ENCODE data around the gene EPS8.

EPS8 gene

DNA sequence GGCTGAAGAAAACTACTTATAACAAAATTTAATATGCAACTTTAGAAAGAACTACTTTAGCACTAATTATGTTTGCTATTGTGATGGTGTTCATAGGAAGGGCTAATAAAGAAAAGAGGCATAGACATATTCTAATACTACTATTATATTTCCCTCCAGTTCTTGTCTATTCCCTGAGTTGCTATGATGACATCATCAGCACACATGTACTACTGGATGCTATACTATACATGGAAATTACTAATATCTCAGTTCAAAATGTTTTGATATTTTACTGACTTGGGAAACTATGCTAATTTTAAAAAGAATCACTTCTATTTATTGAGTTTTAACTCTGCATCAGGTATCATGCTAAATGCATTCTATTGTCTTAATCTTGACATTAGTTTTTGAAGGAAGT, 101.6 kb downstream of the EPS8 start:
- DNase-seq = no peak

DNA sequence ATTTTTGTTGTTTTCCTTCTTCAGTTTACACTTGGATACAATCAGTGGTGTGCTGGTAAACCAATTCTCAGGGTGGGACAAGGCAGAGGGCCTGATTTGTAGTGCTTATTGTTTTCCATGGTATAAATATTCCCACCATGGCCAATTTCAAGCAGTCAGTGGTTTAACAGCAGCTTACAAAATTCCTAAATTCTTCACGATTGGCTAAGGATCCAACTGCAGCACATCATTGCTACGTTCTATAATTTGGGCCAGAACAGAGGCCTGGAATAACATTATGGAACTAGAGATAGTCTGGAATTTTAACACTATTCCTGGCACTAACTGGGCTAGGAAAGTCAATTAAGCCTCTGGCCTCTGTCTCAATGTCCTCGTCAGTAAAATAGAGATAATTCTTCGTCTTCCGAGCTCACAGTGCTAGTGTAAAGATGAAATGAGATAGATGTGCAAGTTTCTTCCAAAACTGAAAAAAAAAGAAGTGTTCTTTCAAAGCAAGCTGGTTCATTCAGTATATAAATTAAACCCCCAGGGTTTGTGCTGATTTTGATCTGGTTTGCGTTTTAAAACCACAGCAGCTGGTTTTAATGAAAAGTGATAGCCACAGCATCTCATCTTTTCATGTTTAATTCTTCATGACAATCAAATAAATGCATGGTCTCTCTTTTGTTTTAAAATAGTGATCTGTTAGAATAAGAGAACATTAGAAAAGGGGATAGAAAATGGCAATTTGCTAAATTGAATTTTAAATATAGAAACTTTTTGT, 104.1 kb downstream of the EPS8 start:
- DNase-seq = no peak

GRCh38 chr12:15682826-15683225, 106.4 kb downstream of the EPS8 start:
- no peak for DNase-seq

DNA sequence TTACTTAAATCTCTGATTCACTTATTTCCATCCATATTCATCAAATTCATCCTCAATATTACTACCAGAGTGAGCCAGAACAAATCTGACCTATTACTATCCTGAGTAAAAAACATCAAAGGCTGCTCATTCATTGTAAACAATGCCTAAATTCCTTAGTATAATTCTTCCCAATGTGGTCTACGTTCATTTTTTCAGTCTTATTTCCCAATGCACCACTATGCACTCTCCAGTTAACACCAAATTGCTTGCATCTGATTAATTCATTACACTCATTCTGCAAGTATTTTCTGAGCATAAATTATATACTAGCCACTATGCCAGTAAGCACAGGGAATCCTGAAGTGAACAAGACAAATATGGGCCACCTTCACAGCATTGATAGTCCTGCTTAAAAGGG, 110.0 kb downstream of the EPS8 start:
- peak; percentile 7 for DNase-seq

GRCh38 chr12:15677726-15678201, 111.4 kb downstream of the EPS8 start:
- no peak for DNase-seq

DNA sequence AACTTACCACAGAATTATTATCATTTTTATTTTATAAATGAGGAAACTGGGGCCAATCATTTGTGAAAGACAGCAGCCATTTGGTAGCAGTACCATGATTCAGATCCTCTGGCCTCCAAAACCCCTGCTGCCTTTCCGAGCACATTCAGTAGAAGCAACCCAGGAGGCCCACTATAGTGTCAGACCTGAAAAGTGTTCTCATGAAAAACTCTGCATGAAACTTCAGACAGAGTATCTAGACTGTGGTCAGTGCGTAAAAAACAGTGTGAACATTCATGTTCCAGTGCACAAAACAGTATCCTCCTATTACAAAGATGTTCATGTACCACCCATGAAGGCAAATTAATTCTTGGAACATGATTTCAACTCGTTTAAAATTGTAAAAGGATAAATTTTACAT, 112.0 kb downstream of the EPS8 start:
- no peak for DNase-seq

GRCh38 chr12:15672671-15673270, 116.4 kb downstream of the EPS8 start:
- DNase-seq = no peak

- no peak for DNase-seq
Observed at GRCh38 chr12:15670756-15671155, 118.4 kb downstream of the EPS8 start.

DNA sequence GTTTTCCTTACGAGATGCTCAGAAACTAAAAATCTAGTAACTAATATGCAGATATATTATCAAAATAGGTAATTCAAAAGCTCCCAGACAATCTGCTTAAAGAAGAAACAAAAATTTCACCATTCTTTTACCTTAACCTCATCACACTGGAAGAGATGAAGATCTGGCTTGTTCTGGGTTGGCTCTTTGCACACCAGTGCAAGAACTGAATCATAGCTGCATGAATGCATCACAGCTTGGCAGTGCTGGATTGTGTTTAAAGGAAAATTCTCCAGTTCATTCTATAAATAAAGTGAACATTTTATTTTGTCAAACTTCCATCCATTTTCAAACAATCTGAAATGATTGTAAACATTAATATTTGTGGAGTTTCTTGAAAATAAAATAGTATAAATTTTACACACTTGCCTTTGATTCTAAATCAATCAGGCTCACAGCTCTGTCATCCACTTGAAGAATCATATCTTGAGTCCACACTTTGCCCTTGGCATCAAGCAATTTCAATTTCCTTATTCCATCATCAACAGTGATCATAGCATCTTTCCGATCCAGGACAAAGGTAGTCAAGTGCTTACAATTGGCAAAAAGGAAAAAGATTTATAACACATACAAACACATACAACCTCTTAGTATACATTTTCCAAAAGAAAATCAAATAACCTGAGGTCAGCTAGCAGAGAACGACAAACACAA, 119.8 kb downstream of the EPS8 start:
- DNase-seq = no peak

GRCh38 chr12:15664491-15664890, 124.7 kb downstream of the EPS8 start:
- DNase-seq = no peak

GRCh38 chr12:15662983-15663659, 126.1 kb downstream of the EPS8 start:
- no peak for DNase-seq

DNA sequence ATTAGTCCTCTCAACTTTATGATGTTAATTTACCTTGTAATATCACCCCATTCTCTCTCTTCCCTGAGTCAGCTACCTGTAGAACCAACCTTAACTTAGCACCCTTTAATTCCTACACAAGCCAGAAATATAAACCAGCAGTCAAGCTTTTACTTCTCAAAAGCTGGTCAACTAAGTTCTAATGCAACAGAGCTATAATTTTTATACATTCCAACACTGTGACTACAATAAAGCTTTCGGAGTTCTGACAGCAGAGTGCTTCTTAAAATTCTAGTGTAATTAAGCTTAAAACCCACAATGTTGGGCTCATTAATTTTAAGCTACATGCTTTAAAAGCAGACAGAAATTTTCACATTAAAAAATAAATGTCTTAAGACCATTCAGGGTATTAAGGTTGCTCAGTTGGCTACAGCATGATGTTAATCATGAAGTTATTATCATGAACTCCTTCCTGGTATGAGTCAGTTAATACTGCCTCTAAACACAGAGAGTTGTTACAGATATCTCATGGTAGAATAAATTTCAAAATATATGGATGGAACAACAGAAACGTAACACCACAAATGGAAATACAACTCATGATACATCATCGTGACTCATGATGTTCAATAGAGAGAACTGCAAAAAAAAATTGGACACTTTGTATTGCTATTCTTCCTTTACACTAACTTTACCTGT, 126.7 kb downstream of the EPS8 start:
- peak; percentile 90 for DNase-seq

DNA sequence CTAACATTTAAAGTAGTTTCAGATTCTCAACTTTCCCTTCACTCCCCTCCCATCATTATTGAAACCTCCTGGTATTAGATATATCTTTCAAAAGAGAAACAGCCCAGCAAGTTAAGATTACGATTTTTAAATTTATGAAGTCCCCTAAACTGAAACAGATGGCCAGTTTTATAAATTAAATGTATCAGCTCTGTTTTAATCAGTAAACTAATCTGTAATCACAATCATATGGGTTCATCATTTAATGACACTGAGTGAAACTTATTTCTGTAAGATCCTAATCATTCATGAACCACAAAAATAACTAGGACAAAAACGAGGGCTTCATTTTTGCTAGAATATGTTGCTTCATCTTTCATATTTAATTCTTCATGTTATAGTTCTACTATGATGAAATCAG, 137.8 kb downstream of the EPS8 start:
- no peak for DNase-seq

- no peak for DNase-seq
Observed at GRCh38 chr12:15650399-15651128, 138.6 kb downstream of the EPS8 start.

DNA sequence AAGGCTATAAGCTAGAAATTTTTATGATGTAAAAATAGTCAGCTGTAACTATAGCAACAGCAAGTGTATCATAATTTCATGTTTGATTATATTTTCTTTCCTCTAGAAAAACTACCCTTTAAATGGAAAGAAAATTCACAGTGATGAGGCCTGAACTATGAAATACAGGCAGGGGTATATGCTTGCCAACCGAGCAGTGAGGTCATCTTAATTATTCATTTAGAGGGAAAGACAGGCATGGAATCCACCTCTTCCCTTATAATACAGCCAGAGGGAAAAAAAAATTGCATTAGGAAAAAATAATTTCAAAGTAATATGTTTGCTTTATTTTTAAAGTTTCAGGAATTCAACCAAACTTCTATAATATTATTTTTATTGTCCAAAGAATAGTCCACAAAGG, 139.8 kb downstream of the EPS8 start:
- no peak for DNase-seq

- DNase-seq = no peak
Observed at GRCh38 chr12:15648558-15648957, 140.6 kb downstream of the EPS8 start.

GRCh38 chr12:15646581-15646980, 142.6 kb downstream of the EPS8 start:
- DNase-seq = no peak

GRCh38 chr12:15644700-15645099, 144.5 kb downstream of the EPS8 start:
- DNase-seq = no peak

DNA sequence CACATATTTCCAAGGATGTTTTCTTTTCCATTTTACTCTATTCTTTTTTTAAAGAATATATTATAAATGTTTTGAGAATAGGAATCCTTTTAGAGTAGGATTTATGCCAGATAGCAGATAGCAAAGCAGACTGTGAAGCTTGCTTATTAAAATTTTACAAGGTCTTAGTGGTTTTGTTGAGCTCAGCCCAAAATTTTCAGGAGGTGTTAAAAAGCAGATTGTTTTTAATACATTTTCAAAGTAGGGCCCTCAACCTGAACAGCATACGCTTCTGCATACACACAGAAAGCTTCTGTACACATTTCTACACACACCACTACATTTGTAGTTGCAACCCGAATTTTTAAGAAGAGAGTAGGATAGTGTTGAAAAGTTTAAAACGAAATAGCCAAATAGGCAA, 151.0 kb downstream of the EPS8 start:
- no peak for DNase-seq

DNA sequence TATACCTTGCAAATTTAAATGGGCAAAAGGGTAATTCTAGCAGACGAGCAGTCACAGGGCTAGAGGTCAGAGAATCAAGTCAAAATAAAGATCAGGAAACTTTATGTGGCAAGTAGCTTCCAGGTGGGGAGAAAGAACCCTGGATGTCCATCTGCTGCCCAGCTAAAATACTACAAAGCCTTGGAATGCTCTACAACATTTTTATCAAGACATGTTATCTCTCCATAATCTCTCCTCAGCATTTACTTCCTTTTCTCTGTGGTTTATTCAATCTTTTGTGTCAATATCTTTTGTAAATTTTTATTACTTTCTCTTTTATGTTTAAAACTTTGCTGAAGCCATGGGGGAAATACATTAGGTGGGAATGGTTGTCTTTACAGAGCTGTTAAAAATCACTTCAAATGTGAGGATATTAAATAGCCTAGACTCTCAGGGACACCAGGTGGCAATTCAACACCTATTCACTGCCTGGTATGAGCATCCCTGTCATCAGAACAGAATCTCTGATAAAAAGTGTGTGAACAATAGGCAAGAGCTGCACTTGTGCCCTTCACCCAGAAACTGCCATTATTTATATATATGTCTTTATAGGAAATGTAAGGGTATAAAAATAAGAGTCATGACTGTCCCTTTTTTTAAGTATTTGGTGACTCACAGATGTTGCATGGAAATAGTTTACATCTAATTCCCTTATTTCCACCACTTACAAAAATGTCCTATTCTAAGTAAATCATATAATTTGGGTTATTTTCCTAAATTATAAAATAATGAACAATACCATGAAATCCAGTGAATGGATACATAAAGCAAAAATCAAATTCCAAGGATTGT, 152.9 kb downstream of the EPS8 start:
- DNase-seq = no peak

GRCh38 chr12:15634010-15634683, 155.0 kb downstream of the EPS8 start:
- no peak for DNase-seq
